ENCODE data around the gene CDKN1B. TPM values are rescaled to one million over a fixed set of nuclear protein-coding genes. Genes with fewer than 3 reads are reported as not detected.
A peak's percentile ranks its signal among the peaks of the same experiment; 100 is the strongest.

CDKN1B gene
- total RNA-seq (ENCODE audit: low replicate concordance): 75.5 and 84.2 TPM in 2 replicates

DNA sequence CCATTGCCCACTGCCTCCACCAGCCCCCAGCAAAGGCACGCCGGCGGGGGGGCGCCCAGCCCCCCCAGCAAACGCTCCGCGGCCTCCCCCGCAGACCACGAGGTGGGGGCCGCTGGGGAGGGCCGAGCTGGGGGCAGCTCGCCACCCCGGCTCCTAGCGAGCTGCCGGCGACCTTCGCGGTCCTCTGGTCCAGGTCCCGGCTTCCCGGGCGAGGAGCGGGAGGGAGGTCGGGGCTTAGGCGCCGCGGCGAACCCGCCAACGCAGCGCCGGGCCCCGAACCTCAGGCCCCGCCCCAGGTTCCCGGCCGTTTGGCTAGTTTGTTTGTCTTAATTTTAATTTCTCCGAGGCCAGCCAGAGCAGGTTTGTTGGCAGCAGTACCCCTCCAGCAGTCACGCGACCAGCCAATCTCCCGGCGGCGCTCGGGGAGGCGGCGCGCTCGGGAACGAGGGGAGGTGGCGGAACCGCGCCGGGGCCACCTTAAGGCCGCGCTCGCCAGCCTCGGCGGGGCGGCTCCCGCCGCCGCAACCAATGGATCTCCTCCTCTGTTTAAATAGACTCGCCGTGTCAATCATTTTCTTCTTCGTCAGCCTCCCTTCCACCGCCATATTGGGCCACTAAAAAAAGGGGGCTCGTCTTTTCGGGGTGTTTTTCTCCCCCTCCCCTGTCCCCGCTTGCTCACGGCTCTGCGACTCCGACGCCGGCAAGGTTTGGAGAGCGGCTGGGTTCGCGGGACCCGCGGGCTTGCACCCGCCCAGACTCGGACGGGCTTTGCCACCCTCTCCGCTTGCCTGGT is at the start of gene CDKN1B:
TSS of gene CDKN1B (plus strand) at position 576 of the 793 bp plus-strand sequence. CDS start 472 bp downstream, outside the sequence.
- H3K36me3 ChIP-seq: peaks cover 26% of the 10 kb centered on the region
- no peaks in the 10 kb centered on the region for H3K27me3 ChIP-seq
- Mint-ChIP-seq H3K4me3 (peak within 1 kb of the TSS; percentile 99), H3K9me3 (no peaks in the 10 kb centered on the region), H3K4me1 (peaks cover 64% of the 10 kb centered on the region), H3K27me3 (ENCODE audit: insufficient read depth, low read depth) (peaks cover 10% of the 10 kb centered on the region), H3K36me3 (peaks cover 28% of the 10 kb centered on the region), H3K27ac (peak within 1 kb of the TSS; percentile 78)
- peak within 1 kb of the TSS; percentile 94 for H3K4me2 ChIP-seq
- TF ChIP-seq EZH2phosphoT487 (IDR thresholded peaks at IDR 0.05): no peak
- TF ChIP-seq, protein P1, sequence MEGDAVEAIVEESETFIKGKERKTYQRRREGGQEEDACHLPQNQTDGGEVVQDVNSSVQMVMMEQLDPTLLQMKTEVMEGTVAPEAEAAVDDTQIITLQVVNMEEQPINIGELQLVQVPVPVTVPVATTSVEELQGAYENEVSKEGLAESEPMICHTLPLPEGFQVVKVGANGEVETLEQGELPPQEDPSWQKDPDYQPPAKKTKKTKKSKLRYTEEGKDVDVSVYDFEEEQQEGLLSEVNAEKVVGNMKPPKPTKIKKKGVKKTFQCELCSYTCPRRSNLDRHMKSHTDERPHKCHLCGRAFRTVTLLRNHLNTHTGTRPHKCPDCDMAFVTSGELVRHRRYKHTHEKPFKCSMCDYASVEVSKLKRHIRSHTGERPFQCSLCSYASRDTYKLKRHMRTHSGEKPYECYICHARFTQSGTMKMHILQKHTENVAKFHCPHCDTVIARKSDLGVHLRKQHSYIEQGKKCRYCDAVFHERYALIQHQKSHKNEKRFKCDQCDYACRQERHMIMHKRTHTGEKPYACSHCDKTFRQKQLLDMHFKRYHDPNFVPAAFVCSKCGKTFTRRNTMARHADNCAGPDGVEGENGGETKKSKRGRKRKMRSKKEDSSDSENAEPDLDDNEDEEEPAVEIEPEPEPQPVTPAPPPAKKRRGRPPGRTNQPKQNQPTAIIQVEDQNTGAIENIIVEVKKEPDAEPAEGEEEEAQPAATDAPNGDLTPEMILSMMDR (IDR thresholded peaks at IDR 0.05): no peak
- no peak for TF ChIP-seq EZH2 (IDR thresholded peaks at IDR 0.05)
- peak within 1 kb of the TSS; percentile 98 for H3K4me3 ChIP-seq
- H3K4me1 ChIP-seq: peaks cover 59% of the 10 kb centered on the region
- peak within 1 kb of the TSS; percentile 78 for H3K9ac ChIP-seq
- H3K79me2 ChIP-seq (ENCODE audit: low read depth): peaks cover 54% of the 10 kb centered on the region
- peaks cover 63% of the 10 kb centered on the region for H3F3A ChIP-seq (ENCODE audit: low read depth)
- DNase-seq (ENCODE audit: low spot score): peak; percentile 94
- peaks cover 43% of the 10 kb centered on the region for H4K20me1 ChIP-seq (ENCODE audit: low read depth)
- peak within 1 kb of the TSS; percentile 92 for H3K27ac ChIP-seq
- no peaks in the 10 kb centered on the region for H3K9me3 ChIP-seq (ENCODE audit: low read depth)
- peak within 1 kb of the TSS; percentile 87 for H2AFZ ChIP-seq (replicated peaks)

DNA sequence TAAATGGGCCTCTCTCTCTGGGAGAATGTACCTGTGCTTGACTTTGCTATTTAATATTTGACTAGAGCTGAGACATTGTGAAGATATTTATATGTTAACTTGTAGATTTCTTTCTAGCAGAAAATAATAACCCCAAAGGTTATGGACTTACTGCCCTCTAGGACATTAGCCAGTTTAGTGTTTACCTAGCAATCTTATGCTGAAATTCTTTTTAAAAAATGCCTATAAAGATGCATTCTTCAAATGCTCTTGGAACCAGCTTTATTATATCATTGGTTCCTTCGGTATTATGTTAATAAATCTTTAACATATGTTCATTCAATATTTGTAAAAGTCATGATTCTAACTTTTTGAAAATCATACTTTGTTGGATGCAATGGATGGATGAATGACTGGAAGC is 49.2 kb upstream of the CDKN1B start:
- Histone ChIP-seq H3K36me3 (no peaks in the 10 kb centered on the region), H3K4me3 (no peak overlapping the region), H3K9ac (no peak overlapping the region), H3K9me3 (ENCODE audit: low read depth) (no peaks in the 10 kb centered on the region), H3K79me2 (ENCODE audit: low read depth) (peaks cover 100% of the 10 kb centered on the region), H3F3A (ENCODE audit: low read depth) (peaks cover 11% of the 10 kb centered on the region), H3K4me1 (no peaks in the 10 kb centered on the region), H4K20me1 (ENCODE audit: low read depth) (peaks cover 69% of the 10 kb centered on the region), H3K27me3 (no peaks in the 10 kb centered on the region), H3K4me2 (no peak overlapping the region), H2AFZ (replicated peaks) (no peak overlapping the region), H3K27ac (no peak overlapping the region)
- Mint-ChIP-seq H3K4me1 (peaks cover 6% of the 10 kb centered on the region), H3K4me3 (no peak overlapping the region), H3K9me3 (no peaks in the 10 kb centered on the region), H3K27me3 (ENCODE audit: insufficient read depth, low read depth) (no peaks in the 10 kb centered on the region), H3K27ac (no peak overlapping the region), H3K36me3 (peaks cover 8% of the 10 kb centered on the region)
- no peak for DNase-seq (ENCODE audit: low spot score)
- TF ChIP-seq, protein P1 (IDR thresholded peaks at IDR 0.05): no peak
- TF ChIP-seq EZH2phosphoT487 (IDR thresholded peaks at IDR 0.05): no peak
- no peak for TF ChIP-seq EZH2 (IDR thresholded peaks at IDR 0.05)

DNA sequence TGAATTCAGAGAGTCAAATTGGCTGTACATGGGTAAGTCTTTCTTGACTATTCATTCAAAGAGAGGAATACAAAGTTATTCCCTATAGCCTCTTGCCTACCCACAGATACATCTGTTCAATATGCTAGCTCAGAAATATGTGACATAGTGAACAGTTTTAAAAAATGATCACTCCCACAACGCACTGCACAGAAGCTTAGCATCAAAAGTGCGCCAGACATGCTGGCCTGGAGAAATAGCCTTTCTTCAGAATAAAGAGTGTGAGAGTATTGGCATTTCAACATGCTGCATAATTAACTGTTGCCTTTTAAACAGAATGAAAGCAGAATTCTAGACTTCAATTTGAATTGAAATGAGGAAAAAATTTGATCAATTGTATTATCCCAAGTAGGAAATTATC is 48.1 kb upstream of the CDKN1B start:
- Mint-ChIP-seq H3K36me3 (peaks cover 12% of the 10 kb centered on the region), H3K27me3 (ENCODE audit: insufficient read depth, low read depth) (no peaks in the 10 kb centered on the region), H3K27ac (no peak overlapping the region), H3K9me3 (no peaks in the 10 kb centered on the region), H3K4me3 (no peak overlapping the region), H3K4me1 (peaks cover 6% of the 10 kb centered on the region)
- H3K36me3 ChIP-seq: no peaks in the 10 kb centered on the region
- no peak overlapping the region for H3K4me2 ChIP-seq
- no peaks in the 10 kb centered on the region for H3K4me1 ChIP-seq
- peaks cover 11% of the 10 kb centered on the region for H3F3A ChIP-seq (ENCODE audit: low read depth)
- no peak for DNase-seq (ENCODE audit: low spot score)
- H3K9me3 ChIP-seq (ENCODE audit: low read depth): no peaks in the 10 kb centered on the region
- H3K9ac ChIP-seq: no peak overlapping the region
- TF ChIP-seq, protein P1 (IDR thresholded peaks at IDR 0.05): no peak
- no peak for TF ChIP-seq EZH2phosphoT487 (IDR thresholded peaks at IDR 0.05)
- TF ChIP-seq EZH2 (IDR thresholded peaks at IDR 0.05): no peak
- peak overlapping the region; percentile 18 for H3K27ac ChIP-seq
- H3K79me2 ChIP-seq (ENCODE audit: low read depth): peaks cover 100% of the 10 kb centered on the region
- no peak overlapping the region for H2AFZ ChIP-seq (replicated peaks)
- H3K4me3 ChIP-seq: no peak overlapping the region
- H3K27me3 ChIP-seq: no peaks in the 10 kb centered on the region
- peaks cover 78% of the 10 kb centered on the region for H4K20me1 ChIP-seq (ENCODE audit: low read depth)
